Measurements from ENCODE around the gene EDN1. TPM values are rescaled to one million over a fixed set of nuclear protein-coding genes. Genes with fewer than 3 reads are reported as not detected.

The EDN1 gene
- total and polyA plus RNA-seq, 2 of the 13 experiments (the other 11 are each of a cell fraction or from before 2014, with no cell fraction given), result 0.15 to 1.2 TPM

DNA sequence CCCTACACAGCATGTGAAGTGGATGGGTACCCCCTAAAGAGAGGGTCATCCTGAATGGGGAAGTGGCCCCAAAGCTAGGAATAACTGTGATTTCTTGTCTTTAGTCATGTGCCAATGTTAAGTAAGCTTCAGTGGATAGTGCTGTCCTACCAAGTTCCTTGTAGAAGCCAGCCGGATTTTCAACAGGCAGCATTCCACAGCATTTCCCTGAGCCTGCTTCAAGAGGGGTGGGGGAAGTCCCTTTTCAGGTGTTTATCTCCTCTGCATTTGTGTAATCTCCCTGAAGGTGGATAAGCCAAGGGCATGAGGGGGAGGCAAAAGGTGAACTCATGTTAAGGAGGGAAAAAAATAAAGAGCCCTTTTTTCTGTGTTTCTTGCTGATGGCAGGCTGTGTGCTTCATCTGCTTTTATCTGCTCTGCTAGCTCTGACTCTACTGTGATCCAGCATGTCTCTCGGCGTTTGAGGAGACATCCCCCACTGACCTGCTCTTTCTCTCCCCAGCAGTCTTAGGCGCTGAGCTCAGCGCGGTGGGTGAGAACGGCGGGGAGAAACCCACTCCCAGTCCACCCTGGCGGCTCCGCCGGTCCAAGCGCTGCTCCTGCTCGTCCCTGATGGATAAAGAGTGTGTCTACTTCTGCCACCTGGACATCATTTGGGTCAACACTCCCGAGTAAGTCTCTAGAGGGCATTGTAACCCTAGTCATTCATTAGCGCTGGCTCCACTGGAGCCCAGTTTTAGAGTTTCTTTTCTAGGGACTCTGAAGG, 1.9 kb downstream of the EDN1 start (continued):
- TF ChIP-seq, protein P1, sequence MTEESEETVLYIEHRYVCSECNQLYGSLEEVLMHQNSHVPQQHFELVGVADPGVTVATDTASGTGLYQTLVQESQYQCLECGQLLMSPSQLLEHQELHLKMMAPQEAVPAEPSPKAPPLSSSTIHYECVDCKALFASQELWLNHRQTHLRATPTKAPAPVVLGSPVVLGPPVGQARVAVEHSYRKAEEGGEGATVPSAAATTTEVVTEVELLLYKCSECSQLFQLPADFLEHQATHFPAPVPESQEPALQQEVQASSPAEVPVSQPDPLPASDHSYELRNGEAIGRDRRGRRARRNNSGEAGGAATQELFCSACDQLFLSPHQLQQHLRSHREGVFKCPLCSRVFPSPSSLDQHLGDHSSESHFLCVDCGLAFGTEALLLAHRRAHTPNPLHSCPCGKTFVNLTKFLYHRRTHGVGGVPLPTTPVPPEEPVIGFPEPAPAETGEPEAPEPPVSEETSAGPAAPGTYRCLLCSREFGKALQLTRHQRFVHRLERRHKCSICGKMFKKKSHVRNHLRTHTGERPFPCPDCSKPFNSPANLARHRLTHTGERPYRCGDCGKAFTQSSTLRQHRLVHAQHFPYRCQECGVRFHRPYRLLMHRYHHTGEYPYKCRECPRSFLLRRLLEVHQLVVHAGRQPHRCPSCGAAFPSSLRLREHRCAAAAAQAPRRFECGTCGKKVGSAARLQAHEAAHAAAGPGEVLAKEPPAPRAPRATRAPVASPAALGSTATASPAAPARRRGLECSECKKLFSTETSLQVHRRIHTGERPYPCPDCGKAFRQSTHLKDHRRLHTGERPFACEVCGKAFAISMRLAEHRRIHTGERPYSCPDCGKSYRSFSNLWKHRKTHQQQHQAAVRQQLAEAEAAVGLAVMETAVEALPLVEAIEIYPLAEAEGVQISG (CRISPR knock-in tag; IDR thresholded peaks at IDR 0.05), result peak; percentile 38; the same call in 1 of the 2 replicates
- TF ChIP-seq, protein P2, sequence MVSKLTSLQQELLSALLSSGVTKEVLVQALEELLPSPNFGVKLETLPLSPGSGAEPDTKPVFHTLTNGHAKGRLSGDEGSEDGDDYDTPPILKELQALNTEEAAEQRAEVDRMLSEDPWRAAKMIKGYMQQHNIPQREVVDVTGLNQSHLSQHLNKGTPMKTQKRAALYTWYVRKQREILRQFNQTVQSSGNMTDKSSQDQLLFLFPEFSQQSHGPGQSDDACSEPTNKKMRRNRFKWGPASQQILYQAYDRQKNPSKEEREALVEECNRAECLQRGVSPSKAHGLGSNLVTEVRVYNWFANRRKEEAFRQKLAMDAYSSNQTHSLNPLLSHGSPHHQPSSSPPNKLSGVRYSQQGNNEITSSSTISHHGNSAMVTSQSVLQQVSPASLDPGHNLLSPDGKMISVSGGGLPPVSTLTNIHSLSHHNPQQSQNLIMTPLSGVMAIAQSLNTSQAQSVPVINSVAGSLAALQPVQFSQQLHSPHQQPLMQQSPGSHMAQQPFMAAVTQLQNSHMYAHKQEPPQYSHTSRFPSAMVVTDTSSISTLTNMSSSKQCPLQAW (CRISPR knock-in tag; IDR thresholded peaks at IDR 0.05), result 0 out of 2 replicates have a peak, but pooled peaks have one; percentile 43
- TF ChIP-seq ZNF136 (CRISPR knock-in tag; IDR thresholded peaks at IDR 0.05; ENCODE audit: low read depth) (no peak), XRCC5 (optimal IDR thresholded peaks at IDR 0.05; ENCODE audit: low read length) (peak; percentile 26), HOXA3 (CRISPR knock-in tag; IDR thresholded peaks at IDR 0.05) (no peak), KMT2A (CRISPR knock-in tag; IDR thresholded peaks at IDR 0.05) (no peak), ESRRA (CRISPR knock-in tag; IDR thresholded peaks at IDR 0.05; ENCODE audit: low read depth) (no peak), ZNF607 (CRISPR knock-in tag; IDR thresholded peaks at IDR 0.05; ENCODE audit: borderline replicate concordance) (0 out of 2 replicates have a peak, but pooled peaks have one; percentile 19), STAG1 (CRISPR knock-in tag; IDR thresholded peaks at IDR 0.05) (peak; percentile 93)
- TF ChIP-seq, protein P3, sequence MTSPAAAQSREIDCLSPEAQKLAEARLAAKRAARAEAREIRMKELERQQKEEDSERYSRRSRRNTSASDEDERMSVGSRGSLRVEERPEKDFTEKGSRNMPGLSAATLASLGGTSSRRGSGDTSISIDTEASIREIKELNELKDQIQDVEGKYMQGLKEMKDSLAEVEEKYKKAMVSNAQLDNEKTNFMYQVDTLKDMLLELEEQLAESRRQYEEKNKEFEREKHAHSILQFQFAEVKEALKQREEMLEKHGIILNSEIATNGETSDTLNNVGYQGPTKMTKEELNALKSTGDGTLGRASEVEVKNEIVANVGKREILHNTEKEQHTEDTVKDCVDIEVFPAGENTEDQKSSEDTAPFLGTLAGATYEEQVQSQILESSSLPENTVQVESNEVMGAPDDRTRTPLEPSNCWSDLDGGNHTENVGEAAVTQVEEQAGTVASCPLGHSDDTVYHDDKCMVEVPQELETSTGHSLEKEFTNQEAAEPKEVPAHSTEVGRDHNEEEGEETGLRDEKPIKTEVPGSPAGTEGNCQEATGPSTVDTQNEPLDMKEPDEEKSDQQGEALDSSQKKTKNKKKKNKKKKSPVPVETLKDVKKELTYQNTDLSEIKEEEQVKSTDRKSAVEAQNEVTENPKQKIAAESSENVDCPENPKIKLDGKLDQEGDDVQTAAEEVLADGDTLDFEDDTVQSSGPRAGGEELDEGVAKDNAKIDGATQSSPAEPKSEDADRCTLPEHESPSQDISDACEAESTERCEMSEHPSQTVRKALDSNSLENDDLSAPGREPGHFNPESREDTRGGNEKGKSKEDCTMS (CRISPR knock-in tag; conservative IDR thresholded peaks at IDR 0.05), result no peak
- TF ChIP-seq, protein P4, sequence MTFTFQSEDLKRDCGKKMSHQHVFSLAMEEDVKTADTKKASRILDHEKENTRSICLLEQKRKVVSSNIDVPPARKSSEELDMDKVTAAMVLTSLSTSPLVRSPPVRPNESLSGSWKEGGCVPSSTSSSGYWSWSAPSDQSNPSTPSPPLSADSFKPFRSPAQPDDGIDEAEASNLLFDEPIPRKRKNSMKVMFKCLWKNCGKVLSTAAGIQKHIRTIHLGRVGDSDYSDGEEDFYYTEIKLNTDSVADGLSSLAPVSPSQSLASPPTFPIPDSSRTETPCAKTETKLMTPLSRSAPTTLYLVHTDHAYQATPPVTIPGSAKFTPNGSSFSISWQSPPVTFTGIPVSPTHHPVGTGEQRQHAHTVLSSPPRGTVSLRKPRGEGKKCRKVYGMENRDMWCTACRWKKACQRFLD (CRISPR knock-in tag; IDR thresholded peaks at IDR 0.05; ENCODE audit: borderline replicate concordance), result no peak
- TF ChIP-seq, protein P5, sequence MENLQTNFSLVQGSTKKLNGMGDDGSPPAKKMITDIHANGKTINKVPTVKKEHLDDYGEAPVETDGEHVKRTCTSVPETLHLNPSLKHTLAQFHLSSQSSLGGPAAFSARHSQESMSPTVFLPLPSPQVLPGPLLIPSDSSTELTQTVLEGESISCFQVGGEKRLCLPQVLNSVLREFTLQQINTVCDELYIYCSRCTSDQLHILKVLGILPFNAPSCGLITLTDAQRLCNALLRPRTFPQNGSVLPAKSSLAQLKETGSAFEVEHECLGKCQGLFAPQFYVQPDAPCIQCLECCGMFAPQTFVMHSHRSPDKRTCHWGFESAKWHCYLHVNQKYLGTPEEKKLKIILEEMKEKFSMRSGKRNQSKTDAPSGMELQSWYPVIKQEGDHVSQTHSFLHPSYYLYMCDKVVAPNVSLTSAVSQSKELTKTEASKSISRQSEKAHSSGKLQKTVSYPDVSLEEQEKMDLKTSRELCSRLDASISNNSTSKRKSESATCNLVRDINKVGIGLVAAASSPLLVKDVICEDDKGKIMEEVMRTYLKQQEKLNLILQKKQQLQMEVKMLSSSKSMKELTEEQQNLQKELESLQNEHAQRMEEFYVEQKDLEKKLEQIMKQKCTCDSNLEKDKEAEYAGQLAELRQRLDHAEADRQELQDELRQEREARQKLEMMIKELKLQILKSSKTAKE (CRISPR knock-in tag; IDR thresholded peaks at IDR 0.05; ENCODE audit: borderline replicate concordance), result no peak
- TF ChIP-seq, protein P6, sequence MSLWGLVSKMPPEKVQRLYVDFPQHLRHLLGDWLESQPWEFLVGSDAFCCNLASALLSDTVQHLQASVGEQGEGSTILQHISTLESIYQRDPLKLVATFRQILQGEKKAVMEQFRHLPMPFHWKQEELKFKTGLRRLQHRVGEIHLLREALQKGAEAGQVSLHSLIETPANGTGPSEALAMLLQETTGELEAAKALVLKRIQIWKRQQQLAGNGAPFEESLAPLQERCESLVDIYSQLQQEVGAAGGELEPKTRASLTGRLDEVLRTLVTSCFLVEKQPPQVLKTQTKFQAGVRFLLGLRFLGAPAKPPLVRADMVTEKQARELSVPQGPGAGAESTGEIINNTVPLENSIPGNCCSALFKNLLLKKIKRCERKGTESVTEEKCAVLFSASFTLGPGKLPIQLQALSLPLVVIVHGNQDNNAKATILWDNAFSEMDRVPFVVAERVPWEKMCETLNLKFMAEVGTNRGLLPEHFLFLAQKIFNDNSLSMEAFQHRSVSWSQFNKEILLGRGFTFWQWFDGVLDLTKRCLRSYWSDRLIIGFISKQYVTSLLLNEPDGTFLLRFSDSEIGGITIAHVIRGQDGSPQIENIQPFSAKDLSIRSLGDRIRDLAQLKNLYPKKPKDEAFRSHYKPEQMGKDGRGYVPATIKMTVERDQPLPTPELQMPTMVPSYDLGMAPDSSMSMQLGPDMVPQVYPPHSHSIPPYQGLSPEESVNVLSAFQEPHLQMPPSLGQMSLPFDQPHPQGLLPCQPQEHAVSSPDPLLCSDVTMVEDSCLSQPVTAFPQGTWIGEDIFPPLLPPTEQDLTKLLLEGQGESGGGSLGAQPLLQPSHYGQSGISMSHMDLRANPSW (CRISPR knock-in tag; IDR thresholded peaks at IDR 0.05; ENCODE audit: borderline replicate concordance), result no peak
